Ovary (tissue), 3 donors: ENCODE measurements around the gene USP13.

Source experiments
- EP300 ChIP-seq: sonication (generic); formaldehyde crosslinking; IDR thresholded peaks from one replicate; pipeline ENCODE4 v1.6.1; 2017; ENCODE audit warnings: antibody characterized with exemption
- POLR2A ChIP-seq: fragments of 450-650 bp; IDR thresholded peaks from one replicate; pipeline ENCODE4 v1.6.1; 2017; ENCODE audit warnings: antibody characterized with exemption, mild to moderate bottlenecking, moderate library complexity
- TF ChIP-seq, protein P1 (sequence below), 3 donors: fragments of 450-650 bp in 2 of 3; fragments of 200-600 bp in 1 of 3; IDR thresholded peaks; one replicate each; pipeline versions ENCODE4 v1.5.1 to v1.8.0; 2016 to 2022; ENCODE audit warnings: antibody characterized with exemption in 3 of 3, mild to moderate bottlenecking in 1 of 3
- donor health status: DM: no; HTN: no; CAD: no.

GRCh38 chr3:179624451-179624850 is 28.4 kb upstream of the USP13 start:
- TF ChIP-seq, protein P1, sequence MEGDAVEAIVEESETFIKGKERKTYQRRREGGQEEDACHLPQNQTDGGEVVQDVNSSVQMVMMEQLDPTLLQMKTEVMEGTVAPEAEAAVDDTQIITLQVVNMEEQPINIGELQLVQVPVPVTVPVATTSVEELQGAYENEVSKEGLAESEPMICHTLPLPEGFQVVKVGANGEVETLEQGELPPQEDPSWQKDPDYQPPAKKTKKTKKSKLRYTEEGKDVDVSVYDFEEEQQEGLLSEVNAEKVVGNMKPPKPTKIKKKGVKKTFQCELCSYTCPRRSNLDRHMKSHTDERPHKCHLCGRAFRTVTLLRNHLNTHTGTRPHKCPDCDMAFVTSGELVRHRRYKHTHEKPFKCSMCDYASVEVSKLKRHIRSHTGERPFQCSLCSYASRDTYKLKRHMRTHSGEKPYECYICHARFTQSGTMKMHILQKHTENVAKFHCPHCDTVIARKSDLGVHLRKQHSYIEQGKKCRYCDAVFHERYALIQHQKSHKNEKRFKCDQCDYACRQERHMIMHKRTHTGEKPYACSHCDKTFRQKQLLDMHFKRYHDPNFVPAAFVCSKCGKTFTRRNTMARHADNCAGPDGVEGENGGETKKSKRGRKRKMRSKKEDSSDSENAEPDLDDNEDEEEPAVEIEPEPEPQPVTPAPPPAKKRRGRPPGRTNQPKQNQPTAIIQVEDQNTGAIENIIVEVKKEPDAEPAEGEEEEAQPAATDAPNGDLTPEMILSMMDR (IDR thresholded peaks at IDR 0.05) = no peak
- no peak for TF ChIP-seq POLR2A
- no peak for TF ChIP-seq EP300
